Measurements from ENCODE around the gene CHST3.

CHST3 gene

GRCh38 chr10:72061491-72061890 lies 97.3 kb downstream of the CHST3 start:
- no peak for DNase-seq

GRCh38 chr10:72061930-72062329 lies 97.7 kb downstream of the CHST3 start:
- no peak for DNase-seq

DNA sequence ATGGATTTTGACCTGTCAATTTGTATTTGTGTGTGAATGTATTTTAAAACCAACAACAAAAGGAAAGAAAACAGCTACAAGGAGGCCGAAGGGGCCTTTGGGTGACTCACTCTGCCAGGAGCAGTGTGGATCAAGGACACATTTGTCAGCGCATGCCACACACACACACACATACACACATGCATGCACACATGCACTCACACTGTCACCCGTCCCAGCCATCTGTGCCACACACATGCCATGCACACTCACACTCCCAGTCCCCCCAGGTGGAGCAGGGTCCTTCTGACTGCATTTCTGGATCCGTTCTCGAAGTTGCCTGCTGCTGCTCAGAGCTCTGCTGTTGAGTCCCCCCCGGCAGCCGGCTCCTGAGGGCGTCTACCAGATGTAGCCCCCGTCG lies 98.2 kb downstream of the CHST3 start:
- no peak for DNase-seq

Data from CD4-positive, alpha-beta T cell treated with Interleukin-4 for 4 hours (primary cell).